Panc1 (cell line): ENCODE results near the gene EIPR1. TPM values are rescaled to one million over a fixed set of nuclear protein-coding genes. Genes with fewer than 3 reads are reported as not detected.

ENCODE experiments used
- ATAC-seq: fragments of 200-7000 bp; cut with Tn5 transposase; 2 replicates; pipeline ENCODE4 v1.9.1; 2020; ENCODE audit warnings: mild to moderate bottlenecking, moderate library complexity
- BruUV-seq: library from RNA; stranded (reverse); fragments of 400-500 nt; replicated peaks from 2 replicates; lab custom pipeline; 2021; lab: Mats Ljungman, UMichigan
- CTCF ChIA-PET: fragments of 300-600 bp; sonication (Branson Sonifier 250); formaldehyde crosslinking; loops from one replicate; lab custom pipeline; 2022; ENCODE audit warnings: antibody characterized with exemption; lab: Charles Lee
- POLR2A ChIA-PET: fragments of 300-600 bp; sonication (Branson Sonifier 250); formaldehyde crosslinking; loops from one replicate; lab custom pipeline; 2022; ENCODE audit warnings: antibody characterized with exemption; lab: Charles Lee
- DNase-seq: peaks from one replicate; pipeline ENCODE4 v3.0.0-alpha.2; 2010; ENCODE audit warnings: low read depth, low spot score
- H3K27ac ChIP-seq: 2 replicates; pipeline ENCODE4 v1.5.1; 2011; ENCODE audit warnings: mild to moderate bottlenecking, low read length, inconsistent platforms
- H3K27me3 ChIP-seq: fragments of 200-500 bp; sonication (Bioruptor generic); 2 replicates; pipeline ENCODE4 v1.6.0; 2014; ENCODE audit warnings: low read length, inconsistent platforms; ENCODE audit not compliant: control insufficient read depth, insufficient read depth
- H3K36me3 ChIP-seq: fragments of 200-500 bp; sonication (Bioruptor generic); 2 replicates; pipeline ENCODE4 v1.5.1; 2014; ENCODE audit warnings: inconsistent platforms, mild to moderate bottlenecking, low read length, moderate library complexity; ENCODE audit not compliant: control insufficient read depth, insufficient read depth
- H3K4me1 ChIP-seq: 2 replicates; pipeline ENCODE4 v1.5.1; 2011; ENCODE audit warnings: inconsistent platforms, mild to moderate bottlenecking, low read length, moderate library complexity; ENCODE audit not compliant: control insufficient read depth, insufficient read depth
- H3K4me3 ChIP-seq, 2 experiments: 2 replicates each; pipeline ENCODE4 v1.5.1; 2011 to 2012; ENCODE audit warnings: low read depth in 2 of 2, low read length in 2 of 2, mild to moderate bottlenecking in 2 of 2, inconsistent platforms in 1 of 2, moderate library complexity in 1 of 2
- H3K9me3 ChIP-seq: fragments of 200-500 bp; sonication (Bioruptor generic); 2 replicates; pipeline ENCODE4 v1.5.1; 2014; ENCODE audit warnings: low read depth, mild to moderate bottlenecking, inconsistent platforms, low read length, moderate library complexity; ENCODE audit not compliant: control insufficient read depth, insufficient read depth
- CTCF ChIP-seq: fragments of 450-650 bp; IDR thresholded peaks from 2 replicates; pipeline ENCODE4 v1.5.1; 2017; ENCODE audit warnings: mild to moderate bottlenecking
- POLR2AphosphoS5 ChIP-seq: IDR thresholded peaks from 2 replicates; pipeline ENCODE4 v1.6.1; 2012; ENCODE audit warnings: mild to moderate bottlenecking, low read depth, low read length, moderate library complexity
- REST ChIP-seq, 2 experiments: IDR thresholded peaks; 2 replicates each; pipeline ENCODE4 v1.6.1; 2011 to 2012; ENCODE audit warnings: low read depth in 2 of 2, control low read depth in 1 of 2, low read length in 1 of 2, mild to moderate bottlenecking in 1 of 2, moderate library complexity in 1 of 2; ENCODE audit not compliant: insufficient read depth in 1 of 2
- SIN3A ChIP-seq: IDR thresholded peaks from 2 replicates; pipeline ENCODE4 v1.6.1; 2012; ENCODE audit warnings: low read depth, mild to moderate bottlenecking, low read length, moderate library complexity, borderline replicate concordance; ENCODE audit not compliant: insufficient read depth
- TCF7L2 ChIP-seq: IDR thresholded peaks from 2 replicates; pipeline ENCODE4 v1.6.1; 2011; ENCODE audit warnings: mild to moderate bottlenecking, low read depth, low read length, inconsistent platforms
- in situ Hi-C: cut with HindIII; loops from 2 replicates; pipeline ENCODE4 v1.10.0; 2016; ENCODE audit warnings: low sequenced_read_pairs, low pct_unique_long_range_greater_than_20kb
- intact Hi-C: fragments of 100-400 bp; cut with micrococcal nuclease; formaldehyde crosslinking; loops from one replicate; pipeline ENCODE4 v1.10.0; 2022; ENCODE audit not compliant: unreplicated experiment
- total RNA-seq: library from RNA; stranded (reverse); gene quantifications from one replicate; pipeline ENCODE4 v1.2.1, GENCODE V29; 2021; ENCODE audit not compliant: unreplicated experiment

EIPR1 gene
- total RNA-seq, 1 experiment from 2014 or later: 26.7 TPM

- Histone ChIP-seq H3K27me3 (no peaks in the 10 kb centered on the region), H3K4me1 (no peaks in the 10 kb centered on the region), H3K4me3 (no peak overlapping the region), H3K9me3 (peaks cover 4% of the 10 kb centered on the region; the same call in 1 of the 2 replicates), H3K36me3 (no peaks in the 10 kb centered on the region), H3K27ac (no peak overlapping the region)
- intact Hi-C loops: no loop called here
- TF ChIP-seq SIN3A: no peak
- no TSS peak for BruUV-seq
- ChIA-PET POLR2A (no interaction called here), CTCF (no interaction called here)
- no peak; the same call in 1 of the 2 replicates for ATAC-seq
- in situ Hi-C loops: no loop called here
- DNase-seq: no peak
Observed at GRCh38 chr2:3168230-3168891, 209.3 kb downstream of the EIPR1 start.

GRCh38 chr2:3163401-3163800 is 214.2 kb downstream of the EIPR1 start:
- no peak overlapping the region for H3K4me3 ChIP-seq
- ChIA-PET CTCF (no interaction called here), POLR2A (interaction anchor here (0.7 kb wide), 1 partner anchor 33 kb away, joined by 7 read pairs; no protein-coding TSS in a partner anchor)
- no peak for TF ChIP-seq CTCF
- no peak for TF ChIP-seq POLR2AphosphoS5
- no peak for TF ChIP-seq TCF7L2
- TF ChIP-seq REST (IDR thresholded peaks at IDR 0.05; ENCODE audit: insufficient read depth in 1 of 2, low read depth in 2 of 2, low read length in 1 of 2): no peak
- TF ChIP-seq SIN3A: no peak
- intact Hi-C loops (no loop called here), in situ Hi-C loops (no loop called here)
- peaks cover 4% of the 10 kb centered on the region; the same call in 1 of the 2 replicates for H3K9me3 ChIP-seq
- no peaks in the 10 kb centered on the region for H3K27me3 ChIP-seq
- BruUV-seq: no TSS peak
- ATAC-seq (no peak), DNase-seq (no peak)
- H3K4me1 ChIP-seq: no peaks in the 10 kb centered on the region
- no peak overlapping the region for H3K27ac ChIP-seq
- no peaks in the 10 kb centered on the region for H3K36me3 ChIP-seq

- intact Hi-C loops: no loop called here
- DNase-seq (no peak), ATAC-seq (no peak)
Observed at GRCh38 chr2:3162442-3163077, 215.1 kb downstream of the EIPR1 start.

More at GRCh38 chr2:3162442-3163077, 215.1 kb downstream of the EIPR1 start:
- Histone ChIP-seq H3K9me3 (peaks cover 4% of the 10 kb centered on the region; the same call in 1 of the 2 replicates), H3K27ac (no peak overlapping the region), H3K36me3 (no peaks in the 10 kb centered on the region), H3K4me3 (no peak overlapping the region), H3K4me1 (no peaks in the 10 kb centered on the region), H3K27me3 (no peaks in the 10 kb centered on the region)
- BruUV-seq: no TSS peak
- ChIA-PET POLR2A (no interaction called here), CTCF (no interaction called here)
- no peak for TF ChIP-seq POLR2AphosphoS5
- no peak for TF ChIP-seq REST (IDR thresholded peaks at IDR 0.05; ENCODE audit: insufficient read depth in 1 of 2, low read depth in 2 of 2, low read length in 1 of 2)
- TF ChIP-seq SIN3A: no peak
- TF ChIP-seq TCF7L2: no peak
- no peak for TF ChIP-seq CTCF
- in situ Hi-C loops: no loop called here
